Fibroblast of the aortic adventitia (primary cell): ENCODE measurements around the gene DDHD1. TPM values are rescaled to one million over a fixed set of nuclear protein-coding genes. Genes with fewer than 3 reads are reported as not detected.

Experiments used
- DNase-seq: peaks from one replicate; pipeline ENCODE4 v3.0.0-alpha.2; 2010; ENCODE audit warnings: low read depth
- H3K4me3 ChIP-seq: 2 replicates; pipeline ENCODE4 v1.5.1; 2011; ENCODE audit warnings: low read depth, mild to moderate bottlenecking, control low read depth, low read length, moderate library complexity
- total RNA-seq: library from RNA; depleted of rRNA; stranded (reverse); fragments of >200 nt; gene quantifications from 2 replicates; pipeline ENCODE4 v1.2.3, GENCODE V29; 2012; ENCODE audit warnings: low replicate concordance
- TF ChIP-seq, protein P1 (sequence below): IDR thresholded peaks from 2 replicates; pipeline ENCODE4 v1.5.1; 2011; ENCODE audit warnings: mild to moderate bottlenecking, low read length, control low read depth, inconsistent platforms; ENCODE audit not compliant: insufficient read depth

Gene DDHD1
- total RNA-seq, 1 donor = 47.8 TPM

DNA sequence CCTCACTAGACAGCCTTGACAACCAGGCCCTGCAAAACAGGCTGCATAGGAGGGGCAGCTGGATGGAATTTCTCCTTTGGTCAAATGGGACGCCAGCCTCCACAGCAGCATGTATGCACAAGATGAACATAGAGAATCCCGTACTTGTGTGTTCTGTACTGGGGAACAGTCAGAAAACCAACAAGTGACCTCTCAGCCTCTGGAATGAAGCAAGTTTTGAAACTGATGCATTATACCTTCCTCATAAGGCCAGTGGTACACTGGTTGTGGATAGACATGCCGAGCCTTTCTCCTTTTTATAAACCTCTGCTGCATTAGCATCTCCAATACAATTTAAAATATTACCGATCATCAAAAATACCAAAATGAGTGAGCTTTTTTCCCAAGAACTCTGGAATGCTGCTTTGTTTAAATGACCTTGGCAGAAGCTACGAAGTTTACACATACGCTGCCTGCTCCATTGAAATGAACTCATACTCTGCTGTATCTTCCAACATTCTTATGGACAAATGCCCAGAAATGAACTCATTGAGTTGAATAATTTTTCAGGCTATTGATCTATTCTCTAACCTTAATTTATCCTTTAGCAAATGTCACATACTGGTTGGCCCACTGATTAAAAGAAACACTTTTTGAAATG lies 154.6 kb downstream of the DDHD1 start:
- H3K4me3 ChIP-seq = peak overlapping the region; percentile 2
- TF ChIP-seq, protein P1, sequence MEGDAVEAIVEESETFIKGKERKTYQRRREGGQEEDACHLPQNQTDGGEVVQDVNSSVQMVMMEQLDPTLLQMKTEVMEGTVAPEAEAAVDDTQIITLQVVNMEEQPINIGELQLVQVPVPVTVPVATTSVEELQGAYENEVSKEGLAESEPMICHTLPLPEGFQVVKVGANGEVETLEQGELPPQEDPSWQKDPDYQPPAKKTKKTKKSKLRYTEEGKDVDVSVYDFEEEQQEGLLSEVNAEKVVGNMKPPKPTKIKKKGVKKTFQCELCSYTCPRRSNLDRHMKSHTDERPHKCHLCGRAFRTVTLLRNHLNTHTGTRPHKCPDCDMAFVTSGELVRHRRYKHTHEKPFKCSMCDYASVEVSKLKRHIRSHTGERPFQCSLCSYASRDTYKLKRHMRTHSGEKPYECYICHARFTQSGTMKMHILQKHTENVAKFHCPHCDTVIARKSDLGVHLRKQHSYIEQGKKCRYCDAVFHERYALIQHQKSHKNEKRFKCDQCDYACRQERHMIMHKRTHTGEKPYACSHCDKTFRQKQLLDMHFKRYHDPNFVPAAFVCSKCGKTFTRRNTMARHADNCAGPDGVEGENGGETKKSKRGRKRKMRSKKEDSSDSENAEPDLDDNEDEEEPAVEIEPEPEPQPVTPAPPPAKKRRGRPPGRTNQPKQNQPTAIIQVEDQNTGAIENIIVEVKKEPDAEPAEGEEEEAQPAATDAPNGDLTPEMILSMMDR = no peak
- peak; percentile 97 for DNase-seq

DNA sequence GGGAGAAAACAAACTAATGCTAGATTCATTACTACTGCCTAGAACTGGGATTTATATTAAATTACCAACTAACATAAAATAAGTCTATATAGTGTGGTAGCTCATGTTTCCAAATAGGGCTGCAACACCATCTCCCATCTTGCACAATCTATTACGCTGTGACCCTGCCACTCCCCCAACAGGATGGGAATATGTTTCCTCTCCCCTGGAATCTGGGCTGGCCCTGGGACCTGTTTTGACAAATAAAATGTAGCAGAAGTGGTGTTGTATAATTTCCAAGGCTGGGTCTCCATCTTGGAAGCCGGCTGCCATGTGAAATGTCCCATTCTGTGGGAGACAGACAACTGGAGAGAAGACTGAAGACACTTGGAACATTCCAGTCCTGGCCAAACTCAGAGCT lies 156.6 kb downstream of the DDHD1 start:
- DNase-seq = no peak
- no peak overlapping the region for H3K4me3 ChIP-seq
- TF ChIP-seq, protein P1 = no peak

DNA sequence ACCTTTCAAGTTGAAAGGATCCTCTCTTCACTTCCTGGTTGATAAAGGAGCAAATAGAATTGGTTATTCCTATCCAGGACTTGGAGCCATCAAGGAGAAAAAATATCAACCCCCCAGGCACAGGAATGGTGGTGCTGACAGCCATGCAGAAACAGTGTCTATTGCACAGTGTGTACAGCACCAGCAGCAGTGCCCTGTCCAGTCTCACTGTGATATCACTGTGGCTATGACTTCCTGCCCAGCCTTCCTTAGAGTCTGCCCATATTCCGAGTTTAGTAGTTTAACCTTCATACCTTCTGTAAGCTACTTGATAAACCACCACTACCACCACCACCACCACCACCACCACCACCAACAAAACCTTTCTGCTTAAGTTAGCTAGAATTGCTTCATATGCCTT lies 157.1 kb downstream of the DDHD1 start:
- no peak overlapping the region for H3K4me3 ChIP-seq
- no peak for DNase-seq
- TF ChIP-seq, protein P1 = no peak

DNA sequence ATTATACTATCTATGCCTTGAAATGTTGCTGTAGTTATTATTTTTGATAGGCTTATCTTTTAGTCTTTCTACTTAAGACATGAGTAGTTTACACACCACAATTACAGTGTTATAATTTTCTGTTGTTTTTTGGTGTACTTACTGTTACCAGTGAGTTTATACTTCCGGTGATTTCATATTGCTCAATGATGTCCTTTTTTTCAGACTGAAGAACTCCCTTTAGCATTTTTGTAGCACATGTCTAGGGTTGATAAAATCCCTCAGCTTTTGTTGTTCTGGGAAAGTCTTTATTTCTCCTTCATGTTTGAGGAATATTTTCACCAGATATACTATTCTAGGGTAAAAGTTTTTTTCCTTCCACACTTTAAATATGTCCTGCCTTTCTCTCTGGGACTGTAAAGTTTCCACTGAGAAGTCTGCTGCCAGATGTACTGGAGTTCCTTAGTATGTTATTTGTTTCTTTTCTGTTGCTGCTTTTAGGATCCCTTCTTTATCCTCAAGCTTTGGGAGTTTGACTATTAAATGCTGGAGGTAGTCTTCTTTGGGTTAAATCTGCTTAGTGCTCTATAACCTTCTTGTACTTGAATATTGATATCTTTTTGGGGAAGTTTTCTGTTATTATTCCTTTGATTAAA lies 160.8 kb downstream of the DDHD1 start:
- no peak for DNase-seq
- H3K4me3 ChIP-seq = no peak overlapping the region
- TF ChIP-seq, protein P1 = no peak

DNA sequence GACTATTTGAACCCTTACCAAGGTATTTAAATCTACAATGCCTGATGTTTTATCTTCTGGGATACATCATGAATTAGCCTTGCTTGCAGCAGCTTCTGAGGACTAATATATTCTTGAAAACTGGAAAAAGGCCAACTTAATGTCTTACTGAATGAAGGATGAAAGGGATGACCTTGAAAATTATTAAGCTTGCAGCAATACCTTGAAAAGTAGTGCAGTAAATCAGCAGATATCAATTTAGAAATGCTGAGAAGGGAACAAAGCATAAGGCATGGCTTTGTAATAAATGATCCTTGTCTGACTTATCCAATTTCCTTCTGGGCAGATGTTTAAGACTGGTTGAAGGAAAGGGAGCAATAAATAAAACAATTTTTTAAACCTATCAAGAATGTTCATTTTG lies 165.0 kb downstream of the DDHD1 start:
- no peak overlapping the region for H3K4me3 ChIP-seq
- no peak for DNase-seq
- TF ChIP-seq, protein P1 = no peak

DNA sequence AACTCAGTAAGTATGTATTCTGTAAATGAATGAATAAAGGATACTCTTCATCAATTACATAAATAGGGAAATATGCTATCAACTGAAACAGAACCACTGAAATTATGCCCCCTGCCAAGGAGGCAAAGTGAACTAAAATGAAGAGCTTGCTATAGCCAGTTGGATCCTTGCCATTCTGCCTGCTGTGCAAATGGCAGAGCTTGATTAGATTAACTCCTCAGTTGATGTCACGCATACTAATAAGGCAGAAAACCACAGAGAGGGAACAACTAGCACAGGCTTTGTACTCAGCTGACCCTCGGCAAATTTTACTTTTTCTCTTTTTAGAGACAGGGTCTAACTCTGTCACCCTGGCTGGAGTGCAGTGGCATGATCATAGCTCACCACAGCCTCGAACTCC lies 165.6 kb downstream of the DDHD1 start:
- DNase-seq = no peak
- no peak overlapping the region for H3K4me3 ChIP-seq
- TF ChIP-seq, protein P1 = no peak
